ENCODE data around the gene TSTD2. TPM values are rescaled to one million over a fixed set of nuclear protein-coding genes. Genes with fewer than 3 reads are reported as not detected.

Gene TSTD2
- polyA plus RNA-seq, 1 donor from 2014 or later, result 50.0 TPM

GRCh38 chr9:97558701-97559101, 74.5 kb downstream of the TSTD2 start:
- H3K27ac ChIP-seq (ENCODE audit: low read length), result no peak overlapping the region
- no peak overlapping the region for H3K9ac ChIP-seq (ENCODE audit: low read length)
- no peaks in the 10 kb centered on the region for H3K9me2 ChIP-seq (ENCODE audit: insufficient read depth, low read length)
- no peaks in the 10 kb centered on the region for H3K27me3 ChIP-seq (ENCODE audit: insufficient read depth, low read depth, low read length)
- TF ChIP-seq CTCF (IDR thresholded peaks at IDR 0.05; ENCODE audit: poor library complexity, severe bottlenecking) (no peak), SMC3 (conservative IDR thresholded peaks at IDR 0.05; ENCODE audit: poor library complexity) (no peak), EZH2 (IDR thresholded peaks at IDR 0.05; ENCODE audit: borderline replicate concordance, insufficient read depth, low read length, poor library complexity, severe bottlenecking) (no peak), EP300 (conservative IDR thresholded peaks at IDR 0.05; ENCODE audit: poor library complexity, severe bottlenecking) (no peak), RAD21 (conservative IDR thresholded peaks at IDR 0.05) (no peak), TAF1 (IDR thresholded peaks at IDR 0.05; ENCODE audit: low read depth) (no peak), MXI1 (conservative IDR thresholded peaks at IDR 0.05; ENCODE audit: poor library complexity, severe bottlenecking) (no peak), POLR2AphosphoS5 (IDR thresholded peaks at IDR 0.05) (no peak), REST (IDR thresholded peaks at IDR 0.05; ENCODE audit: borderline replicate concordance) (no peak)
- no peaks in the 10 kb centered on the region for H3K36me3 ChIP-seq (ENCODE audit: insufficient read depth, low read length)
- H2AFZ ChIP-seq (ENCODE audit: low read depth, low read length), result no peak overlapping the region
- no peak overlapping the region for H3K4me3 ChIP-seq (ENCODE audit: low read length)
- no peaks in the 10 kb centered on the region for H3F3A ChIP-seq (ENCODE audit: insufficient read depth, low read length, poor library complexity, severe bottlenecking)
- no peaks in the 10 kb centered on the region for H4K20me1 ChIP-seq (ENCODE audit: insufficient read depth)
- H3K4me2 ChIP-seq (ENCODE audit: low read length), result no peak overlapping the region
- H3K79me2 ChIP-seq (replicated peaks; ENCODE audit: insufficient read depth, low read length), result no peaks in the 10 kb centered on the region
- H3K9me3 ChIP-seq (ENCODE audit: low read length), result no peaks in the 10 kb centered on the region

- no peaks in the 10 kb centered on the region for H3K9me3 ChIP-seq (ENCODE audit: low read length)
- no peaks in the 10 kb centered on the region for H3K79me2 ChIP-seq (replicated peaks; ENCODE audit: insufficient read depth, low read length)
- no peaks in the 10 kb centered on the region for H3F3A ChIP-seq (ENCODE audit: insufficient read depth, low read length, poor library complexity, severe bottlenecking)
- no peaks in the 10 kb centered on the region for H3K36me3 ChIP-seq (ENCODE audit: insufficient read depth, low read length)
- H2AFZ ChIP-seq (ENCODE audit: low read depth, low read length), result no peak overlapping the region
- no peaks in the 10 kb centered on the region for H3K27me3 ChIP-seq (ENCODE audit: insufficient read depth, low read depth, low read length)
- H3K9me2 ChIP-seq (ENCODE audit: insufficient read depth, low read length), result no peaks in the 10 kb centered on the region
- no peaks in the 10 kb centered on the region for H4K20me1 ChIP-seq (ENCODE audit: insufficient read depth)
- TF ChIP-seq RAD21 (conservative IDR thresholded peaks at IDR 0.05), result no peak
- TF ChIP-seq CTCF (IDR thresholded peaks at IDR 0.05; ENCODE audit: poor library complexity, severe bottlenecking), result no peak
- no peak for TF ChIP-seq SMC3 (conservative IDR thresholded peaks at IDR 0.05; ENCODE audit: poor library complexity)
- TF ChIP-seq REST (IDR thresholded peaks at IDR 0.05; ENCODE audit: borderline replicate concordance), result no peak
- no peak for TF ChIP-seq TAF1 (IDR thresholded peaks at IDR 0.05; ENCODE audit: low read depth)
- no peak for TF ChIP-seq EZH2 (IDR thresholded peaks at IDR 0.05; ENCODE audit: borderline replicate concordance, insufficient read depth, low read length, poor library complexity, severe bottlenecking)
- no peak for TF ChIP-seq MXI1 (conservative IDR thresholded peaks at IDR 0.05; ENCODE audit: poor library complexity, severe bottlenecking)
- no peak for TF ChIP-seq POLR2AphosphoS5 (IDR thresholded peaks at IDR 0.05)
- no peak for TF ChIP-seq EP300 (conservative IDR thresholded peaks at IDR 0.05; ENCODE audit: poor library complexity, severe bottlenecking)
- no peak overlapping the region for H3K4me2 ChIP-seq (ENCODE audit: low read length)
- H3K4me3 ChIP-seq (ENCODE audit: low read length), result no peak overlapping the region
- no peak overlapping the region for H3K9ac ChIP-seq (ENCODE audit: low read length)
- no peak overlapping the region for H3K27ac ChIP-seq (ENCODE audit: low read length)
Observed at GRCh38 chr9:97557606-97558095, 75.5 kb downstream of the TSTD2 start.

Data from neural cell (in vitro differentiated cells).